HG02588 (cell line): ENCODE results near the gene CTPS1.

Source experiments
- ATAC-seq: cut with Tn5 transposase; IDR thresholded peaks from one replicate; pipeline ENCODE4 v1.9.1; 2021; ENCODE audit warnings: mild to moderate bottlenecking, moderate library complexity; ENCODE audit not compliant: unreplicated experiment

CTPS1 gene

DNA sequence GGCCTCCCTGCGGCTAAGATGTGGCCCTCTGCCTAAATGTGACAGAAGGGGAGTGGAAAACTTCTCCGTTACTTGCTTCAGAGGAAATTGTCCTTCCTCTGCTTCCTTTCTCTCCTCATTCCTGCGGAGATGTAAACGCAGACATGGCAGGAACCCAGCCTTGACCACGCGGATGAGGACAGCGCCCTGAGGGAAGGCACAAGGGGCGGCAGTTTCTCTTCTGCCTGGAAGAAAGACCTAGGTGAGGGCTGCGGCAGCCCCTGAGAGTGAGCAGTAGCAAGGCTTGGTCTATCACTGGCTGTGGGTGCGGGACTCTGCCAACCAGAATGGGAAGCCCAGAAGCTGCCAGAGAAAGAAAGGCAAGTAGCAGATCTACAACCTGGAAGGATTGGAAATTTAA lies 14.0 kb upstream of the CTPS1 start:
- no peak for ATAC-seq

DNA sequence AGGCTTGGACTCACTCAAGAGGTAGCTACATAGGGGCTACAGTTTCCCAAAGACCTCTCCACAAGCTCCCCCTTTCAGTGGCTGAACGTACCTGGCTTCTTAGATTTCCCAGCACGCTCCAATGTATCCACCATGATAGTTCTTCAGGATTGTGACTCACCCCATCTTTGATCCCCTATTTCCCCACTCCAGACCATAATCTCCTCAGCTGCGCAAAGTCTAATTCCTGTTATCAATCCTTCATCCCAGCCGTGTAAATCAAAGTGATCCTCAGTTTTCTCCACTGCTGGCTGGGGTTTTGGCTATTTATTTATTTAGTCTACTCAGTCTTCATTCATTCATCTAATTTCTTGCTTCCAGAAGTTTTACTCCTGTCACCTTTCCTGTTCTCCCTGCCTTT lies 13.1 kb upstream of the CTPS1 start:
- no peak for ATAC-seq

DNA sequence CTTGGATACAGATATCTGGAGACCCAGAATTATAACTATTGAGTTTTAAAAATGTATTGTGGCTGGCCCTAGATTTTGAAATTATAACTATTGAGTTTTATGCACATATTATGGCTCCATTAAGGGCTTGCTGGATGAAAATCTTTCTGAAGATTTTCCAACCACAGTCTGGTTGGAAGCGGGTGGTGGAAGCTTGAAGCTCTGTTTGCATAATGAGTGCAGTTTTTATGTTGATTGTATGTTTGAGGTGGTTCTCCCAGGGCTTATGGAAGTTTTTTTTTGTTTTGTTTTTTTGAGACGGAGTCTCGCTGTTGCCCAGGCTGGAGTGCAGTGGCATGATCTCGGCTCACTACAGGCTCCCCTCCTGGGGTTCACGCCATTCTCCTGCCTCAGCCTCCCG lies 10.1 kb upstream of the CTPS1 start:
- ATAC-seq: no peak

DNA sequence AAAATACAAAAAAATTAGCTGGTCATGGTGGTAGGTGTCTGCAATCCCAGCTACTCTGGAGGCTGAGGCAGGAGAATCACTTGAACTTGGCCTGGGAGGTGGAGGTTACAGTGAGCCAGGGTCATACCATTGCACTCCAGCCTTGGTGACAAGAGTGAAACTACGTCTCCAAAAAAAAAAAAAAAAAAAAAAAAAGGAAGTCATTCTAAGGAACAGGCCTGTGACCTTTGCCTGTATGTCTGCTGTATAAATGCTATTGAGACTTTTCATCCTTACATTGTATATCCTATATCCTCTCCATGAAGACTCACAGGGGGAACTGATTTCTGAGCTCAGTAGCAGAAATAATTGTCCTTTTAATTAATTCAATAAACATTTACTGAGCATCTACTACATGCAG lies 7.5 kb upstream of the CTPS1 start:
- ATAC-seq: no peak

DNA sequence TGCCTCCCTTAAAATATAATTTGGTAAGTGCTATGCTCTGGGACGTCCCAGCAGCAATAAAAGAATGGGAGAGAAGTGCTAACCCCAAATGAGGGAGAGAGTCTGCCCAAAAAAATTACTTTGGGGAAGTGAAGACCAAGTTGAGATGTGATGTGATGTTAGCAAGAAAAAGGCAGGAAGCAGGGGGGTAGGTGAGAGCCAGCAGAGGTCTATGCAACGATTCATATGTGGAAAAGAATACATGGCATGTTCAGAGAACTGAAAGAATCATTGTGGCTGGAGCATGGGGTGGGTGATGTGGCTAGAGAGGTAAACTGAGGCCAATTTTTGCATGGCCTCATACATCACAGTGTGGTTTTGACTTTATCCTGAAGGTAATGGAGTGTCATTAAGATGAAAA lies 5.6 kb upstream of the CTPS1 start:
- ATAC-seq: no peak

DNA sequence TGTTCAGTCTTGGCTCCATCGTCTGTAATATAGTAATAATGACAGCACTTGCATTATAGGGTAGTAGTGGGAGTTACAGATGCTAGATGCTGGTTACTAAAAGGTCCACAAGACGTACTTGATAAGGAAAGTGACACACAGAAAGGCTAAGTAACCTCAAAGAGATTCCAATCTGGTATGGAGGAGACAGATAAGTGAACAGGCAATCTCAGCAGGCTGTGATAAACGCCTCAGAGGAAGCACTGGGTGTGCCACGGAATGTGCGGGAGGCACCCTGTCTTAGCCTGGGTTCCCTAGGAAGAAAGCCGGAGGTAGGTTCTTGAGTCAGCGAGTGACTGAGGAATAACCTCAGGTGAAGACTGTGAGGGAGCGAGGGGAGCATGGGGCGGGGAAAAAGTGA lies 4.6 kb upstream of the CTPS1 start:
- ATAC-seq: no peak

DNA sequence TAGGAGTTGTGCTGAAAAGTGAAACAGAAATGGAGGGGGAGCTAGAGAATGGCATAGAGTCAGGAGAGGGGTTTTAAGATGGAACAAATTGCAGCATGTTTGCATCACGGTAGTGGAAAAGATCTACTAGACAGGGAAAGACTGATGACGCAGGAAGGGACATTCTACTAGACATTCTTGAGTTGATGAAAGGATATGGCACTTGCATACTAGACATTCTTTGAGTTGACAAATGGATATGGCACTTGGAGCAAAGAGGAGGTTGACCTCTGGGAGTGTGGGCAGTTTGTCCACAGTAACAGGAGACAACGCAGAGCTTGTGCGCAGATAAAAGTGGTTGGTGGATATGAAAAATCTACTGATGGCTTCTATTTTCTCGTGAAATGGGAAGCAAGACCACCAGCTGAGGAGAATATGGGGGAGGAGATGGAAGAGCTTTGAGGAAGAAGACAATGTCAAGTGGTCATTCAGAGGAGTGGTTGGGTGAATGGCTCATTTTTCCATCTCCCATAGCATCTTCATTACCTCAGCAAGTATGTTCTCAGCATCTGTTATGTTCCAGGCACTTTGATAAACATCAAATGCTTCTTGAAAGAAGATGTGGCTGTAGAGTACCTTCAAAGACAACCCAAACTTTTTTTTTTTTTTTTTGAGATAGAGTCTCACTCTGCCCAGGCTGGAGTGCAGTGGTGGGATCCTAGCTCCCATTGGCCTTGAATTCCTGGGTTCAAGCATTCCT lies 2.4 kb upstream of the CTPS1 start:
- no peak for ATAC-seq

DNA sequence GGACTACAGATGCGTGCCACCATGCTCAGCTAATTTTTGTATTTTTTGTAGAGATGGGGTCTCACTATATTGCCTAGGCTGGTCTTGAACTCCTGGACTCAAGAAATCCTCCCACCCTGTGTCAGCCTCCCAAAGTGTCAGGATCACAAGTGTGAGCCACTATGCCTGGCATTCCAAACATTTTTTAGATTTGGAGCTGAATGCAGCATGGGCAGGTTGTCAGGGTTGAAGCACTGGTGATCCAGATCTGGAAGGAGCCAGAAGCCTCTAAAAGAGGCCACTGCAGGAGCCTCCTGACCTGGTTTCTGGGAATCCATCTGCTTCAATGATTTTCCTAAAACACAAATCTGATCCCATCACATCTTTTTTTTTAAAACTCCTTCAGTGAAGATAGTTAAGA lies 1.8 kb upstream of the CTPS1 start:
- no peak for ATAC-seq

DNA sequence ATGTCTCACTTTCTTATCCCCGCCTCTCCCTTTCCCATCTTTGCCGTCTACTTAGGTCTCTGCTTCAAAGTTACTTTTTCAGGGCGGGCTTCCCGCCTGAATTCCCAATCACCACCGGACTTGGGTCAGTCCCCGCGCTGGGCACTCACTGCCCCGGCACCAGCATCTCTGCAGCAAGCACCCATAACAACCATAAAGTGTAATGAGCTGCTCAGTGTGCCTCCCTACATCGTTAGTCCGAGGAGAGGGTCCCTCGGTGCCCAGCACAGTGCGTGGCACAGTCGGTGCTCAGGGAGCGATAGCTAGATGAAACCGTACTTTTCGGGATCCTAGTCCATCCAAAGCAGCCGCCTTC lies 633 bp upstream of the CTPS1 start:
- no peak for ATAC-seq

DNA sequence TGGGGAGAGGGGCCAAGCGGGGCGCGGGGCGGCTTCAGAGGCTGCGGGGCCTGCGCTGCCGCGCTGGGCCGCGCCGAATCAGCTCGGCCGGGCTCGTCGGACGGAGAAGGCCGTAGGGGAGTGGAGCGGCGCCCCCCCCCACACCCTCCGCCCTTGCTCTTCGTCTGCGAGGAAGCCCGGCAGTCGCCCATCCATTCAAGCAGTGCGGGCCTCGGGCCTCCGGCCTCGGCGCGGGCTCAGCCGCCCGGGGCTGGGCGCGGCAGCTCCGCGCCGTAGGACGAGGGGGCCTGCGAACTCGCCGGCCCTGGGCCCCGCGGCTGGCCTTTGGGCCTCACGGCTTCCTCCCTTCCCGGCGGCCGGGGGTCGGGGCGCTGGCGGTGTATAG lies 564 bp downstream of the CTPS1 start:
- peak; percentile 23 for ATAC-seq

DNA sequence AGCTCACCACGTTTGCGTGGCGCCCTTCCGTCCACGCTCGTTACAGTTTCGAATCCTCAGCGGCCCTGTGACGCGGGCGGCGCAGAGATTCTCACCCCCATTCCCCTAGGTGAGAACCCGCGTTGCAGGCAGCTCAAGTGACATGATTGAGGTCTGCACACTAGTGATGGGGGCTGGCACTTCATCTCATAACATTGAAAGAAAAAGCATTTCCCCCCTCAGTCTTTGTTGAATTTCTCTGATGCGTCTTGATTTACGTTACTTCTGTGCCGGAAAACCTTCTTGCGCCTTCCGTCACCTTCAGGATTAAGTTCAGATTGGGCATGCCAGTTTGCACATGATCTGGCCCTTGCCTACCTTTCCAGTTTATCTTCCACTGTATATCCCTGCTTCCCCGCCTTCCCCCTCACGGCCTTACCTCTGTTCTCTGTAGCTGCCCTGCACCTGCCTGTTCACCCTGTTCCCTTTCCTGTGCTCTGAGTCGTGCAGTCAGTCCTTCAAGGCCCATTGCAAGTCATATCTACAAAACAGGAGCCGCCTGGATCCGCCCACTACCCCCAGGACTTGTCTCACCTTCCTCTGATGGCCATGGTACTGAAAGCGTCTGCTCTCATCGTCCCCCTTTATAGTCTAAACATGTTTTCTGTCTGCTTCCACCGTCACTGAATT lies 1.1 kb downstream of the CTPS1 start:
- ATAC-seq: peak; percentile 10

DNA sequence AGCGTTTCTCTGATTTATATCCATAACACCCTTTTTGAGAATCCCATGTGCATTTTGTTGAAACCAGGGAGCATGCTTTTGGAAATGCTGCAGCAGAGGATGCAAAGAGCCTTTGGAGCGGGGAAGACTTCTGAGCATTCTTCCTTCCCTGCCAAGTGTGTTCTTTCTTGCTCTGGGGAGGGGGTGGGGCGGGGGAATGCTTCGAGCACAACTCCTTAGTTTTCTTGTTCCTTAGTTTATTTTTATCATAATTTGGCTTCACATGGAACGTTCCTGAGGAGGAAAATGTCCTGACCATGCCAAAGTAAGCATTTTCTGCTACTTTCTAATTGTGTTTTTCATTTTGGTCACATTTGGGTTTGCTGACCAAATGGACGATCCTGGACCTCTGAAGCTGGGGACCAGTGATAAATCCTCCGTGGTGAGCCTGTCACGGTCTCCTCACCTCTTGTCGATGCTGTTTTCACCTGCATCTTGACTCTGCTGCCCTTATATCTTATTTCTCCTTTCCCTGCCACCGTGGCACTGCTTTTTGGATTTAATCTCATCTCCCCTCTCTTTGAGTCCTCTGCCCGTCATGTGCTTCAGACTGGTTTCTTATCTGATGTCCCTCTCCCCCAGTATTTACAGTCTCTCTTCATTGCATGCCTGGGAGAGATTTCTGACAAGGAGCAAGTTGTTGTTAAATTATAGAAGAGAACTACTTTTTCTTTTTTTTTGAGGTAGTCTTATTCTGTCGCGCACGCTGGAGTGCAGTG lies 2.4 kb downstream of the CTPS1 start:
- ATAC-seq: no peak

DNA sequence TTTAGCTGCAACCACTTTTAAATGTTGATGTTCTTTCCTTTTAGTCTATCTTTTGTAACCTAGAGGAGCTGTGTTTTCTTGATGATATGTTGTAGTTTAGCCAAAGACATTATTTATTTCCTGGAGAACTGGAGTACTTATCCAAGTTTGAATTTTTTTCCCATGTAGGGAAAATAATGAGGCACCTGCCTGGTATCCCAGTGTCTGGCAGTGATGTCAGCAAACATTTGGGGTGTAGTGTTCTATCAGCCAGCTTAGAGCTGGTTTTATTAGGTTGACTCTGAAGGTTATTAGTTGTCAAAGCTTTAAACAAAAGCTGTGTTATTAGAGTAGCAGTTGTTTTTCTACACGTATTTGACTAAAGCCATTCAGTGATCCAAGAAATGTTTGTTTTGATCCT lies 3.2 kb downstream of the CTPS1 start:
- no peak for ATAC-seq

DNA sequence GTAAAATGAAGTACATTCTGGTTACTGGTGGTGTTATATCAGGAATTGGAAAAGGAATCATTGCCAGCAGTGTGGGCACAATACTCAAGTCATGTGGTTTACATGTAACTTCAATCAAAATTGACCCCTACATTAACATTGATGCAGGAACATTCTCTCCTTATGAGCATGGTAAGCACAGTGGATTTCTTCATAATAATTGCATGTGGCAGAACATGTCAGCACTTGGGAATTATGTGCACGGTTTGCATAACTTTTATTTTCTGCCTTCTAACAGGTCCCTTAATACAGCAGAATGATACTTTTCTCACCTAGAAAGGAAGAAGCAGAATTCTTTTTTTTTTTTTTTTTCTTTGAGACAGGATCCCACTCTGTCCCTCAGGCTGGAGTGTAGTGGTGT lies 3.8 kb downstream of the CTPS1 start:
- no peak for ATAC-seq

DNA sequence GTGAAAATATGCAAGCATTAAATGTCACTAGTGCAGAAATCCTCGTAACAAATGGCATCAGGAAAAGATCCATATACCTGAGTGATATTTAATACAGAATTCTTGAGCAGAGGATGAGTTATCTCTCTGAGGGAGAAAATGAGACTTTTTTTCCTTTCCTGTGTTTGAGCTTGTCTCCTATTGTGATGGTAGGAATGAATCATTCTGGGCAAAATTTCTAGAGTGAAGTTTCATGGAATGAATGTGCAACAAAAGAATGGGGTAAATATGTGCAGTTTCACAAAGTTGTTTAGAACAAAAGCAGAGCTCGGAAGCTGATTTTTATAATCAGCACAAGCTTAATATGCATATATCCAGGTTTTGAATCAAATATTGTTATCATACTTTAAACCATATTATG lies 4.6 kb downstream of the CTPS1 start:
- ATAC-seq: no peak

DNA sequence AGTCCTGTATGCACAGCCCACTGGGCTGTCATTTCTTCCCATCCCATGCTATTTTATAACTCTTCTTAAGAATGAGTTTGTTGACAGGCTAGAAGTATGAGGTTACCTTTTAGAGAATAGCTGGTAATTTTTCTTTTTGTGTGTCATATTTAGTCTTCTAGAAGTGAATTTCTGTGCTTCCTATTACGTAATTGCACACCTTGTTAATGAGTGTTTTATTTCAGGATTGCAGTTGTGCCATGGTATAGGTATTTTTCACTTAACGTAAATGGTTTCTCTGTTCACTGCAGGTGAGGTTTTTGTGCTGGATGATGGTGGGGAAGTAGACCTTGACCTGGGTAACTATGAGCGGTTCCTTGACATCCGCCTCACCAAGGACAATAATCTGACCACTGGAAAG lies 5.0 kb downstream of the CTPS1 start:
- ATAC-seq: no peak

DNA sequence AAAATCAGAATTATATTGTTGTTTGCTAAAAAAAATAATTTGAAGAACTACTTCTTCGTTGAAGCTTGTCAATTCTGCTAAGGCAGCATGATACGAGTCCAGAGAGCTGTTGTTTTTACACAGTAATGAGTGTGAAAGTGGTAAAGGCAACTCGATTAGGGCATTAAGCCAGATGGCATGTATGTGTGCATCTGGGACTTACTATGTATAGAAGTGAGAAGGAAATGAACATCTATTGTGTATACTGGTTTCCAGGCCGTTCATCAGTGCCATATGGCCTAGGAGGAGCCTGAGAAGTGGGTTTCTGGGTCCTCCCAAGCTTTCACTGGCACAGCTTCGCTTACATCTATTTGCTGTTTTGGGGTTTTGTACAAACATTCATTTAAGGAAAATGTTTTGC lies 5.7 kb downstream of the CTPS1 start:
- no peak for ATAC-seq

DNA sequence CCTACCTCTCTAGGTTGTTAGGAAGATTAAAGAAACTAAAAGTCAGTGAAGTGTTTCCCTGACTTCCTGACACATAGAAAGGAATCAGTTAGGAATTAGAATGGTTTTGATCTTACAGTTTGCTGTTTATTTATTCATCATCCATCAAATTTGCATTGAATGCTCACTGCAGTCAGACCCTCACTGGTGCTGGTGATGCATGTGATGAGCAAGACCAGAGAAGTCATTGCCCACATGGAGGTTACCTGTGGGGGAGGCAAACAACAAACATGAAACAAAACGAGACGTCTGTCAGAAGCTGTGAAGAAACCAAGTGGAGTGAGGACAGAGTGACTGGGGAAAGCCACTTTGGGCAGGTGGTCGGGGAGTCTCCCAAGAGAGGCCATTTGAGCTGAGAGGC lies 6.4 kb downstream of the CTPS1 start:
- no peak for ATAC-seq

DNA sequence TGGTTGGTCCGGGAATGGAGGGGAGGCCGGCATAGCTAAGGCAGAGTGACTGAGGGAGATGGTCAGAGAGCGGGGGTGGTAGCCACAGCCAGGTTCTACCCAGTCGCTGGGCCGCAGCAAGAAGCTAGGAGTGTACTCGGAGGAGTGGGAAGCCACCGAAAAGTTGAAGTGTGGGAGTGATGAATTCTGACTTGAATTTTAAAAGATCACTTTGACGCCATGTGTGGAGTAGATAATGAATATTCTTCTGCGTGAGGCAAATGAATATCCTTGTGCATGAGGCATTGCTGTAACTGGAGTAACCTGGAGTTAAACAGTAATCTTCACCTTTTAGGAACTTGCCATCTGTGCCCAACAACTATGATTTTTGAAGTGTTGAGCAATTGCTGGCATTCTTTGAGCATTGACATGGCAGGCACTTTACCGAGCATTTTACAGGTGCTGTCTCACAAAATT lies 6.9 kb downstream of the CTPS1 start:
- ATAC-seq: no peak

DNA sequence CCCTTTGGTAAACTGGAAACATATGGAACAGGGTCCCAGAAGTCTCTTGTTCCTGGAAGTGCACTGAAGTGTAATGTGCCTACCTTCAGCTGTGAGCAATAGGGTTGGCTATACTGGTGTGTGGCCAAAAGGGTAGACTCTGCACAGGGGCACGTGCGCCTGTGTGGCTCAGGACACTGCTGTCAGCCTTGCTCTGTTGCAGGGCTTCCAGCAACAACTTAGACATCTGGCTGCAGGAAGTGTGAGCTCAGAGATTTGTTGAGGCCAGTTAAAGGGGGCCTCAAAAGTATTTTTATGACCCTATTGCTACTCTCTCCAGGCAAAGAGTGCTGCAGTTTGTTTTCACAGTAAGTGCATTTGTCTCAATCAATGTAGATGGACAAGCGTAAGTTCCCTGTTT lies 7.5 kb downstream of the CTPS1 start:
- no peak for ATAC-seq

DNA sequence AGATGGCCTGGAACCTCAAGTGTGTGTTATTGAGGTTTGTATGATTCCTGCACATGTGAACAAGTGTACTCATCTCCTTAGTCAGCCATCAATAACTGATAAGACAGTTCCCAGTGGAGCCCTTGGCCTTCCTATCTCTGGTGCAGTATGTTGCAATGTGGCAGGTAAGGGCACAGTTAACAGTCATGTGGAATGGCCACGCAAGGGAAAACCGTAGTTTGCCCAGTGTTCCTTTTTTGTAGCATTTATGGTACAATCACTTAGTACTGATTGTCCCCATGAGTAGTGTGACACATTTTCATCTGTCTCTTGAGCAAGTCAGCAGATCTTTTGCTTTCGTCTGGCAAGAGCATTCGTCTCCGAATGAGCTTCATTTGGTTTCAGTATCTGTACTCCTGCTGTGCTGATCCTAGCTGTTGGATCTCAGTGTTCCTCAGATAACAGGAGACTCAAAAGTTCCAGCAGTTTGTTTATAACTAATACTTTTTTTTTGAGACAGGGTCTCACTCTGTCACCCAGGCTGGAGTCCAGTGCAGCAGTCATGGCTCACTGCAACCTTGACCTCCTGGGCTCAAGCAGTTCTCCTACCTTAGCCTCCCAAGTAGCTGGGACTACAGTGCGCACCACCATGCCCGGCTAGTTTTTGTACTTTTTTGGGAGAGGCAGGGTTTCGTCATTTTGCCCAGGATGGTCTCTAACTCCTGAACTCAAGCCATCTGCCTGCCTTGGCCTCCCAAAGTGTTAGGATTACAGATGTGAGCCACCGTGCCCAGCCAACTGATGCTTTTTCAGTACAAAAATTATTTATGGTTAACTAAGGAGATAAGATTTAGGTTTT lies 8.2 kb downstream of the CTPS1 start:
- ATAC-seq: no peak
